ENCODE results near the gene SNURF. TPM values are rescaled to one million over a fixed set of nuclear protein-coding genes. Genes with fewer than 3 reads are reported as not detected.
"Not testable (repeated sequence)": the region's sequence is repeated elsewhere in the genome, so short reads cannot be mapped to it uniquely, and the experiment has no call there.

Gene SNURF
- total RNA-seq, 1 experiment from 2014 or later: 18.0 TPM

- Histone ChIP-seq H3K27me3 (ENCODE audit: control insufficient read depth, insufficient read depth, low read length) (no peaks in the 10 kb centered on the region), H3K4me3 (ENCODE audit: insufficient read depth, low read depth, low read length) (no peak overlapping the region), H3K36me3 (replicated peaks; ENCODE audit: control insufficient read depth, insufficient read depth, low read length) (no peaks in the 10 kb centered on the region)
- DNase-seq: no peak
Observed at GRCh38 chr15:24948495-24948894, 6.3 kb upstream of the SNURF start.

- DNase-seq: peak; percentile 16
- Histone ChIP-seq H3K27me3 (ENCODE audit: control insufficient read depth, insufficient read depth, low read length) (no peaks in the 10 kb centered on the region), H3K36me3 (replicated peaks; ENCODE audit: control insufficient read depth, insufficient read depth, low read length) (no peaks in the 10 kb centered on the region; the same call in 1 of the 2 replicates), H3K4me3 (ENCODE audit: insufficient read depth, low read depth, low read length) (peak overlapping the region; percentile 86)
Observed at GRCh38 chr15:24955531-24955921, 739 bp downstream of the SNURF start.

- H3K27me3 ChIP-seq (ENCODE audit: control insufficient read depth, insufficient read depth, low read length): no peaks in the 10 kb centered on the region
- H3K4me3 ChIP-seq (ENCODE audit: insufficient read depth, low read depth, low read length): peak overlapping the region; percentile 86
- no peaks in the 10 kb centered on the region; the same call in 1 of the 2 replicates for H3K36me3 ChIP-seq (replicated peaks; ENCODE audit: control insufficient read depth, insufficient read depth, low read length)
- DNase-seq: peak; percentile 75
Observed at GRCh38 chr15:24956111-24956838, 1.5 kb downstream of the SNURF start.

- Histone ChIP-seq H3K27me3 (ENCODE audit: control insufficient read depth, insufficient read depth, low read length) (no peaks in the 10 kb centered on the region), H3K4me3 (ENCODE audit: insufficient read depth, low read depth, low read length) (peak overlapping the region; percentile 86), H3K36me3 (replicated peaks; ENCODE audit: control insufficient read depth, insufficient read depth, low read length) (peaks cover 3% of the 10 kb centered on the region; the same call in 1 of the 2 replicates)
- no peak for DNase-seq
Observed at GRCh38 chr15:24957691-24958090, 2.9 kb downstream of the SNURF start.

- DNase-seq: no peak
- Histone ChIP-seq H3K27me3 (ENCODE audit: control insufficient read depth, insufficient read depth, low read length) (no peaks in the 10 kb centered on the region), H3K4me3 (ENCODE audit: insufficient read depth, low read depth, low read length) (no peak overlapping the region), H3K36me3 (replicated peaks; ENCODE audit: control insufficient read depth, insufficient read depth, low read length) (peaks cover 14% of the 10 kb centered on the region)
Observed at GRCh38 chr15:24961967-24962366, 7.2 kb downstream of the SNURF start.

GRCh38 chr15:24962880-24963279 lies 8.1 kb downstream of the SNURF start:
- peaks cover 16% of the 10 kb centered on the region for H3K36me3 ChIP-seq (replicated peaks; ENCODE audit: control insufficient read depth, insufficient read depth, low read length)
- no peak overlapping the region for H3K4me3 ChIP-seq (ENCODE audit: insufficient read depth, low read depth, low read length)
- DNase-seq: no peak
- H3K27me3 ChIP-seq (ENCODE audit: control insufficient read depth, insufficient read depth, low read length): no peaks in the 10 kb centered on the region

GRCh38 chr15:24966364-24967103 lies 11.7 kb downstream of the SNURF start:
- Histone ChIP-seq H3K4me3 (ENCODE audit: insufficient read depth, low read depth, low read length) (no peak overlapping the region), H3K27me3 (ENCODE audit: control insufficient read depth, insufficient read depth, low read length) (no peaks in the 10 kb centered on the region), H3K36me3 (replicated peaks; ENCODE audit: control insufficient read depth, insufficient read depth, low read length) (peaks cover 23% of the 10 kb centered on the region)
- no peak for DNase-seq

- H3K27me3 ChIP-seq (ENCODE audit: control insufficient read depth, insufficient read depth, low read length): no peaks in the 10 kb centered on the region
- peaks cover 30% of the 10 kb centered on the region for H3K36me3 ChIP-seq (replicated peaks; ENCODE audit: control insufficient read depth, insufficient read depth, low read length)
- no peak overlapping the region for H3K4me3 ChIP-seq (ENCODE audit: insufficient read depth, low read depth, low read length)
Observed at GRCh38 chr15:24971052-24971451, 16.3 kb downstream of the SNURF start.

GRCh38 chr15:24971772-24972171 lies 17.0 kb downstream of the SNURF start:
- Histone ChIP-seq H3K27me3 (ENCODE audit: control insufficient read depth, insufficient read depth, low read length) (no peaks in the 10 kb centered on the region), H3K36me3 (replicated peaks; ENCODE audit: control insufficient read depth, insufficient read depth, low read length) (peaks cover 30% of the 10 kb centered on the region), H3K4me3 (ENCODE audit: insufficient read depth, low read depth, low read length) (no peak overlapping the region)
- DNase-seq: no peak

More at GRCh38 chr15:24971052-24971451, 16.3 kb downstream of the SNURF start:
- DNase-seq: no peak

GRCh38 chr15:24972707-24973106 lies 17.9 kb downstream of the SNURF start:
- DNase-seq; H3K27me3 ChIP-seq (ENCODE audit: control insufficient read depth, insufficient read depth, low read length); H3K4me3 ChIP-seq (ENCODE audit: insufficient read depth, low read depth, low read length): not testable (repeated sequence)
- H3K36me3 ChIP-seq (replicated peaks; ENCODE audit: control insufficient read depth, insufficient read depth, low read length): peaks cover 30% of the 10 kb centered on the region

- Histone ChIP-seq H3K36me3 (replicated peaks; ENCODE audit: control insufficient read depth, insufficient read depth, low read length) (peaks cover 36% of the 10 kb centered on the region), H3K4me3 (ENCODE audit: insufficient read depth, low read depth, low read length) (no peak overlapping the region), H3K27me3 (ENCODE audit: control insufficient read depth, insufficient read depth, low read length) (no peaks in the 10 kb centered on the region)
- no peak for DNase-seq
Observed at GRCh38 chr15:24976932-24977331, 22.1 kb downstream of the SNURF start.

- no peak overlapping the region for H3K4me3 ChIP-seq (ENCODE audit: insufficient read depth, low read depth, low read length)
- H3K27me3 ChIP-seq (ENCODE audit: control insufficient read depth, insufficient read depth, low read length): no peaks in the 10 kb centered on the region
- DNase-seq: no peak
- peaks cover 39% of the 10 kb centered on the region for H3K36me3 ChIP-seq (replicated peaks; ENCODE audit: control insufficient read depth, insufficient read depth, low read length)
Observed at GRCh38 chr15:24977686-24978085, 22.9 kb downstream of the SNURF start.

- no peak for DNase-seq
- Histone ChIP-seq H3K36me3 (replicated peaks; ENCODE audit: control insufficient read depth, insufficient read depth, low read length) (peaks cover 10% of the 10 kb centered on the region), H3K27me3 (ENCODE audit: control insufficient read depth, insufficient read depth, low read length) (no peaks in the 10 kb centered on the region), H3K4me3 (ENCODE audit: insufficient read depth, low read depth, low read length) (no peak overlapping the region)
Observed at GRCh38 chr15:24985224-24985623, 30.4 kb downstream of the SNURF start.

GRCh38 chr15:24986653-24987052 lies 31.9 kb downstream of the SNURF start:
- DNase-seq: no peak
- peaks cover 8% of the 10 kb centered on the region for H3K36me3 ChIP-seq (replicated peaks; ENCODE audit: control insufficient read depth, insufficient read depth, low read length)

More at GRCh38 chr15:24986653-24987052, 31.9 kb downstream of the SNURF start:
- Histone ChIP-seq H3K4me3 (ENCODE audit: insufficient read depth, low read depth, low read length) (no peak overlapping the region), H3K27me3 (ENCODE audit: control insufficient read depth, insufficient read depth, low read length) (no peaks in the 10 kb centered on the region)
